Fibroblast of mammary gland (primary cell): ENCODE data around the gene FAM174C.

Source experiments
- DNase-seq: peaks from one replicate; pipeline ENCODE4 v3.0.0-alpha.2; 2010; ENCODE audit warnings: low read depth
- H3K4me3 ChIP-seq: 2 replicates; pipeline ENCODE4 v1.5.1; 2011; ENCODE audit warnings: low read depth, mild to moderate bottlenecking, low read length, moderate library complexity; ENCODE audit not compliant: control insufficient read depth
- CTCF ChIP-seq: conservative IDR thresholded peaks from 2 replicates; pipeline ENCODE4 v1.5.1; 2011; ENCODE audit warnings: low read depth, low read length, inconsistent platforms; ENCODE audit not compliant: control insufficient read depth, insufficient read depth

Gene FAM174C

DNA sequence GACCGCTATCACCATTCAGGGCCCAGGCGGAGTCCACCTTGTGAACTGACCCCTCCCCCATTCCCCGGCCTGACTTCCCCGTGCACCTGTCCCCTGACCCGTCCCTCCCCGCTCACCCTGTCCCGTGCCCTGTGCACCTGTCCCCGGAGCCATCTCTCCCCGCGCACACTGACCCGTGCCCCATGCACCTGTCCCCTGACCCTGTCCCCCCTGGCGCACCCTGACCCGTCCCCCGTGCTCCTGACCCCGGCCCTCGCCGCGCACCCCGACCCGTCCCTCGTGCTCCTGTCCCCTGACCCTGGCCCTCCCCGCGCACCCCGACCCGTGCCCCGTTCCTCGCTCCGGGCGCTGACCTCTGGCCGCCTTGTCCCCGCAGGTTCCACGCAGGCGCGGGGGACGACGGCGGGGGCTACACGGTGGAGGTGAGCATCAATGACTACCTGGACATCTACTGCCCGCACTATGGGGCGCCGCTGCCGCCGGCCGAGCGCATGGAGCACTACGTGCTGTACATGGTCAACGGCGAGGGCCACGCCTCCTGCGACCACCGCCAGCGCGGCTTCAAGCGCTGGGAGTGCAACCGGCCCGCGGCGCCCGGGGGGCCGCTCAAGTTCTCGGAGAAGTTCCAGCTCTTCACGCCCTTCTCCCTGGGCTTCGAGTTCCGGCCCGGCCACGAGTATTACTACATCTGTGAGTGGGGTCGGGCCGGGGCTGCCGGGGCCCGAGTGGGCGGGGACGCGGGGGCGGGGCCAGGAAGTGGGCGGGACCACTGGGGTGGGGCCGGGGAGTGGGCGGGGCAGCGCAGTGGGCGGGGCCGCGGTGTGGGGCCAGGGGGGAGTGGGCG is 20.1 kb downstream of the FAM174C start:
- TF ChIP-seq CTCF, result no peak
- no peak overlapping the region for H3K4me3 ChIP-seq
- no peak for DNase-seq

DNA sequence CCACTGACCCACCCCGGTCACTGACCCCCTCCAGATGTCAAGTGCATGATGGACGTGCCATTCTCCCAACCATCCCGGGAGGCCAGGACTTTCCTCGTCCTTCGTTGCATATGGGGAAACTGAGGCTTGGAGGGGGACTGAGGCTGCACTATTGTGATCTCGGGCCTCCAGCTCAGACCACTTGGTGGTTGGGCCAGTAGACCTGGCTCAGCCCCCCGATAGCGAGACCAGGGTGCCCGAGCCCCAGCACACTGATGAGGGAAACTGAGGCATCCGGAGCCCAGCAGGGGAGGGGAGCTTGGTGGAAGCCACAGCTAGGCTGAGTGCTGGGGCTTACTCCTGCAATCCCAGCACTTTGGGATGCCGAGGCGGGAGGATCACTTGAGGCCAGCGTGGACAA is 20.7 kb downstream of the FAM174C start:
- TF ChIP-seq CTCF, result no peak
- no peak overlapping the region for H3K4me3 ChIP-seq

GRCh38 chr19:1296575-1297271 is 21.4 kb downstream of the FAM174C start:
- DNase-seq, result no peak
- TF ChIP-seq CTCF, result no peak
- H3K4me3 ChIP-seq, result no peak overlapping the region

More for the DNA sequence above, 20.7 kb downstream of the FAM174C start:
- no peak for DNase-seq

DNA sequence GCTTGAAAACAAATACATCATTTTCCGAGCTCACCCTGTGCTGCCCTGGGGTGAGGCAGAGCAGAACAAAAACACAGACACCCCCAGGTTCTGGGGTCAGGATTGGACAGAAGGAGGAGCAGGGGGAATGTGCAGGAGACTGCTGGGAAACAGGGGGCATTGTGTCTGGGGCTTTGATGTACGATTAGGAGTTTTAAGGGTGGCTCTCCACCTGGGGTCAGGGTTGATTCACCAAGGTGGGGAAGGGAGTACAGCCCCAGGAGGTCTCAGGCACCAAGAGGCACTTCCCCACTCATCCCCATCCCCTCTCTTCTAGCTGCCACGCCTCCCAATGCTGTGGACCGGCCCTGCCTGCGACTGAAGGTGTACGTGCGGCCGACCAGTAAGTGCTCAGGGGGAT is 22.9 kb downstream of the FAM174C start:
- no peak overlapping the region for H3K4me3 ChIP-seq
- DNase-seq, result no peak
- TF ChIP-seq CTCF, result no peak

GRCh38 chr19:1299801-1300200 is 24.5 kb downstream of the FAM174C start:
- no peak for TF ChIP-seq CTCF
- no peak for DNase-seq
- H3K4me3 ChIP-seq, result no peak overlapping the region

DNA sequence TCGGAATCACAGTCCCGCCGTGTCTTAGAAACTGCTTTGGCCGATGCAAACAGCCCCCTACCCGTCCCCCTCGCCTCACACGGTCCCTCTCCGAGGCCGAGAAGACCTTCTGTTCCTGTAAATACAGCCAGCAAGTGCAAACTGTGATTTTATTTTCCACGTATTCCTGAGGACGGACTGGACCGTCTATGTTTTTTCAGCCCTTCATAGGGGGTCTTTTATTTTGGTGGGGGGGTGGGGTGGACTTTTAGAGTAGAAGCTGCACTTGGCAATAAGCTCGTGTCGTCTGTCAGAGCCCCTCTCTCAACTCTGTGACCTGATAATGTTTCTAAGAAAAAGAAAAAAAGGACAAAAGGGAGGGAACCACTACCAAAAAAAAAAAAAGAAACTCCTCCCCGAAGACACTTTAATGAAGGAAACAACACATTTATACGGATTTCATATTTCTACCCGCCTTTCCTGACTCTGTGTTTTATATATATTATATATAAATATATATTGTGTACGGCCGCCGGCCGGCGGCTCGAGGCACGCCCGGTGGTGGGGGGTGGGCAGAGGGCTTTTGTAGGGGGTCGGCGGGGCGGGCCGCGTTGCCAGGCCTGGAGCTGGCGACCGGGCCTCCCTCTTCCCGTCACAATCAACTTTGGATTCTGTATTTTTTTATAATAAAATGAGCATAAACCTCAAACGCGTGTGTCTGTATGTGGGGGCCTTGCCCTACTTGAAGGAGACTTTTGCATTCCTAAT is 25.6 kb downstream of the FAM174C start:
- no peak overlapping the region for H3K4me3 ChIP-seq
- no peak for TF ChIP-seq CTCF
- no peak for DNase-seq
